ENCODE data around the gene KRTAP10-3. TPM values are rescaled to one million over a fixed set of nuclear protein-coding genes. Genes with fewer than 3 reads are reported as not detected.

KRTAP10-3 gene
- total RNA-seq, 1 experiment from 2014 or later, result not detected

DNA sequence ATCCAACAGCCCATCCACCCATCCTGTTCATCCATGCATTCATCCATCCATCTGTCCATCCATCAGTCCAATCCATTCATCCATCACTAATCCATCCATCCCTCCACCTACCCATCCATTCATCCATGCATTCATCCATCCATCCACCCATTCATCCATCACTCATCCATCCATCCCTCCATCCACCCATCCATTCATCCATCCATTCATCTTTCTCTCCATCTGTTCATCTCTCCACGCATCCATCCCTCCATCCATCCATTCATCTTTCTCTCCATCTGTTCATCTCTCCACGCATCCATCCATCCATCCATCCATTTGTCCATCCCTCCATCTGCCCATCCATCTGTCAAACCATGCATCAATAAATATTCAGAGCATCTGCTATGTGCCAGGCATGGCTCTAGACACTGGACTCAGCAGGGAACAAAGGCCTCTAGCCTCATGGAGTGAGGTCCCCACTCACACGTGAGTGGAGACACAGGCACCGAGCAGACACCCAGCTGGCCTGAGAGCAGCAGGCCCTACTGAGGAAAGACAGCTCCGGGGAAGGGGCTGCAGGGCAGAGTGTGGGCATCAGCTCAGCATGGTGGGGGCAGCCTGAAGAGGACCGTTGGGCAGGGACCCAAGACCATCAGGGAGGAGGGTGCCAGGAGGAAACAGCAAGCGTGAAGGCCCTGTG is 28.2 kb downstream of the KRTAP10-3 start:
- intact Hi-C loops (cut with micrococcal nuclease), result no loop called here
- Histone ChIP-seq H3K4me1 (ENCODE audit: control insufficient read depth in 1 of 2, insufficient read depth in 2 of 2, low read length in 2 of 2) (no peaks in the 10 kb centered on the region), H3K27me3 (ENCODE audit: insufficient read depth, low read length) (no peaks in the 10 kb centered on the region), H4K20me1 (ENCODE audit: insufficient read depth) (no peaks in the 10 kb centered on the region), H3K79me2 (ENCODE audit: insufficient read depth, low read length) (no peaks in the 10 kb centered on the region), H3K4me2 (ENCODE audit: low read length) (no peak overlapping the region), H3K9me3 (ENCODE audit: control insufficient read depth in 1 of 2, insufficient read depth in 1 of 2, low read depth in 1 of 2, low read length in 2 of 2) (no peaks in the 10 kb centered on the region), H3K4me3 (replicated peaks in 1 of 2; ENCODE audit: low read depth in 1 of 2, low read length in 2 of 2) (no peak overlapping the region), H3K27ac (ENCODE audit: low read depth, low read length) (no peak overlapping the region), H3K9me2 (ENCODE audit: insufficient read depth) (no peaks in the 10 kb centered on the region), H3K36me3 (ENCODE audit: control insufficient read depth in 1 of 2, insufficient read depth in 2 of 2, low read length in 2 of 2) (no peaks in the 10 kb centered on the region), H3K9ac (ENCODE audit: low read length) (no peak overlapping the region), H2AFZ (ENCODE audit: low read depth, low read length, poor library complexity, severe bottlenecking) (no peak overlapping the region)
- ChIA-PET RAD21 (ENCODE audit: low non-redundant PET in 1 of 2, low total read pairs in 2 of 2, uncharacterized antibody in 2 of 2, unreplicated experiment in 2 of 2) (no interaction called here), POLR2A (no interaction called here), CTCF (no interaction called here)
- no TSS peak for BruUV-seq (replicated peaks)
- DNase-seq (ENCODE audit: low read depth, low spot score) (no peak), ATAC-seq (no peak)
- TF ChIP-seq POLR2A (IDR thresholded peaks at IDR 0.05; ENCODE audit: borderline replicate concordance, extremely low read depth, insufficient read depth, insufficient read length), result no peak
- no peak for TF ChIP-seq YY1 (IDR thresholded peaks at IDR 0.05; ENCODE audit: extremely low read depth, insufficient replicate concordance, low read depth, low read length)
- no peak for TF ChIP-seq RAD21 (IDR thresholded peaks at IDR 0.05; ENCODE audit: low read depth)
- no peak for TF ChIP-seq SRF (IDR thresholded peaks at IDR 0.05; ENCODE audit: low read depth)
- TF ChIP-seq JUND (IDR thresholded peaks at IDR 0.05), result no peak
- no peak for TF ChIP-seq EGR1 (IDR thresholded peaks at IDR 0.05; ENCODE audit: low read depth)
- no peak for TF ChIP-seq ATF3 (IDR thresholded peaks at IDR 0.05)
- TF ChIP-seq, protein P1, sequence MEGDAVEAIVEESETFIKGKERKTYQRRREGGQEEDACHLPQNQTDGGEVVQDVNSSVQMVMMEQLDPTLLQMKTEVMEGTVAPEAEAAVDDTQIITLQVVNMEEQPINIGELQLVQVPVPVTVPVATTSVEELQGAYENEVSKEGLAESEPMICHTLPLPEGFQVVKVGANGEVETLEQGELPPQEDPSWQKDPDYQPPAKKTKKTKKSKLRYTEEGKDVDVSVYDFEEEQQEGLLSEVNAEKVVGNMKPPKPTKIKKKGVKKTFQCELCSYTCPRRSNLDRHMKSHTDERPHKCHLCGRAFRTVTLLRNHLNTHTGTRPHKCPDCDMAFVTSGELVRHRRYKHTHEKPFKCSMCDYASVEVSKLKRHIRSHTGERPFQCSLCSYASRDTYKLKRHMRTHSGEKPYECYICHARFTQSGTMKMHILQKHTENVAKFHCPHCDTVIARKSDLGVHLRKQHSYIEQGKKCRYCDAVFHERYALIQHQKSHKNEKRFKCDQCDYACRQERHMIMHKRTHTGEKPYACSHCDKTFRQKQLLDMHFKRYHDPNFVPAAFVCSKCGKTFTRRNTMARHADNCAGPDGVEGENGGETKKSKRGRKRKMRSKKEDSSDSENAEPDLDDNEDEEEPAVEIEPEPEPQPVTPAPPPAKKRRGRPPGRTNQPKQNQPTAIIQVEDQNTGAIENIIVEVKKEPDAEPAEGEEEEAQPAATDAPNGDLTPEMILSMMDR (IDR thresholded peaks at IDR 0.05 in 2 of 3, conservative IDR thresholded peaks at IDR 0.05 in 1 of 3; ENCODE audit: borderline replicate concordance in 1 of 3, insufficient read depth in 1 of 3, low read depth in 2 of 3, low read length in 2 of 3), result no peak
- TF ChIP-seq, protein P2, sequence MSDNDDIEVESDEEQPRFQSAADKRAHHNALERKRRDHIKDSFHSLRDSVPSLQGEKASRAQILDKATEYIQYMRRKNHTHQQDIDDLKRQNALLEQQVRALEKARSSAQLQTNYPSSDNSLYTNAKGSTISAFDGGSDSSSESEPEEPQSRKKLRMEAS (IDR thresholded peaks at IDR 0.05), result no peak
- no peak for TF ChIP-seq EZH2phosphoT487 (IDR thresholded peaks at IDR 0.05; ENCODE audit: borderline replicate concordance)
- no peak for TF ChIP-seq SIN3A (IDR thresholded peaks at IDR 0.05; ENCODE audit: low read depth)
- no peak for TF ChIP-seq ZNF274 (IDR thresholded peaks at IDR 0.05; ENCODE audit: low read depth, low read length)
- TF ChIP-seq POLR2AphosphoS5 (IDR thresholded peaks at IDR 0.05; ENCODE audit: low read depth, low read length), result no peak
